Activated CD4-positive, alpha-beta T cell treated with anti-CD3 and anti-CD28 coated beads, Interleukin-2, amount 50 U/mL, for 16 hours (primary cell): Measurements from ENCODE around the gene CYB5A.

ENCODE experiments used
- DNase-seq: peaks from one replicate; pipeline ENCODE4 v3.0.0-alpha.2; 2020

Gene CYB5A

DNA sequence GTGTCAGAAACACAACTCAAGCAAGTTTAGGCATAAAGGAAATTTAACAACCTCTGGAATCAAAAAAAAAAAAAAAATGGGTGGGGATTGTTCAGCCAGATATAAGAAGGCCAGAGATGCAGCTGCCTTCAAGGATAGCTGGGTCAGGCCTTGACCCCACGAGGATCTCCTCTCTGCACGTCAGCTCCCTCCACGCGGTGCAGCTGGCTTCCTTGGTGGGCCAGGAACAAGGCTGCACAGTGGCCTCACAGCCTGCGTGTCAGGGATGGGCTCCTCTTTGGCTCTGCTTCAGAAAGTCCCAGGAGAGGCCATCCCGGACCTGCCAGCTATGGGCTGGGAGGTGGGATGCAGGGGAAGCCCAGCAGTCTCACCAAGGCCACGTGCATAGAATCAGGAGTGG, 88.0 kb downstream of the CYB5A start:
- no peak for DNase-seq
